ENCODE measurements around the gene SLC25A34.

- TF ChIP-seq NR3C1 (CRISPR knock-in tag; conservative IDR thresholded peaks at IDR 0.05; ENCODE audit: low read depth), result no peak
- TF ChIP-seq, protein P1, sequence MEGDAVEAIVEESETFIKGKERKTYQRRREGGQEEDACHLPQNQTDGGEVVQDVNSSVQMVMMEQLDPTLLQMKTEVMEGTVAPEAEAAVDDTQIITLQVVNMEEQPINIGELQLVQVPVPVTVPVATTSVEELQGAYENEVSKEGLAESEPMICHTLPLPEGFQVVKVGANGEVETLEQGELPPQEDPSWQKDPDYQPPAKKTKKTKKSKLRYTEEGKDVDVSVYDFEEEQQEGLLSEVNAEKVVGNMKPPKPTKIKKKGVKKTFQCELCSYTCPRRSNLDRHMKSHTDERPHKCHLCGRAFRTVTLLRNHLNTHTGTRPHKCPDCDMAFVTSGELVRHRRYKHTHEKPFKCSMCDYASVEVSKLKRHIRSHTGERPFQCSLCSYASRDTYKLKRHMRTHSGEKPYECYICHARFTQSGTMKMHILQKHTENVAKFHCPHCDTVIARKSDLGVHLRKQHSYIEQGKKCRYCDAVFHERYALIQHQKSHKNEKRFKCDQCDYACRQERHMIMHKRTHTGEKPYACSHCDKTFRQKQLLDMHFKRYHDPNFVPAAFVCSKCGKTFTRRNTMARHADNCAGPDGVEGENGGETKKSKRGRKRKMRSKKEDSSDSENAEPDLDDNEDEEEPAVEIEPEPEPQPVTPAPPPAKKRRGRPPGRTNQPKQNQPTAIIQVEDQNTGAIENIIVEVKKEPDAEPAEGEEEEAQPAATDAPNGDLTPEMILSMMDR (IDR thresholded peaks at IDR 0.05), result no peak
- no peak for TF ChIP-seq ZNF423 (CRISPR knock-in tag; IDR thresholded peaks at IDR 0.05)
Measured at GRCh38 chr1:15764890-15765289, 28.8 kb downstream of the SLC25A34 start.

All from WTC11 (cell line).